HPDE6-E6E7 (cell line): Measurements from ENCODE around the gene MARVELD3.
"Not testable (repeated sequence)": the region's sequence is repeated elsewhere in the genome, so short reads cannot be mapped to it uniquely, and the experiment has no call there.

Source experiments
- DNase-seq: peaks from one replicate; pipeline ENCODE4 v3.0.0; 2011; ENCODE audit warnings: missing footprints; ENCODE audit errors: extremely low spot score

Gene MARVELD3

DNA sequence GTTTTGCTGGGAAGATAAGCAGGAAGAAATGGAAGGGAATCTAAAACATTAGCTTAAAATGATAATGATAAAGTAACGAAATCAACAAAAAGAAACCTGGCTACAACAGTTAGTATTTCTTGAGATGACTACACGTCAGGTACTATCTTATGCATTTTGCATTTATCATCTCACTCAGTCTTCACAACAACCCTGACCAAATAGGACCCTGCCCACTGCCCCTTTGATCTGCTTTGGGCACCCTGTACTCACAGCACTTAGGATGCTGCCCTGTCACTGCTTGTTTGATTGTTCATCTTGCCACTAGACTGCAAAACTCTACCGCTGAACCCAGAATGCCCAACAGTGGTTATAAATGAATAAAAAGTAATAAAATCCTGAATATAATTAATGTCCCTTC is 45.2 kb downstream of the MARVELD3 start:
- no peak for DNase-seq

- no peak for DNase-seq
Observed at GRCh38 chr16:71672125-71672524, 46.1 kb downstream of the MARVELD3 start.

- no peak for DNase-seq
Observed at GRCh38 chr16:71672803-71673581, 47.0 kb downstream of the MARVELD3 start.

DNA sequence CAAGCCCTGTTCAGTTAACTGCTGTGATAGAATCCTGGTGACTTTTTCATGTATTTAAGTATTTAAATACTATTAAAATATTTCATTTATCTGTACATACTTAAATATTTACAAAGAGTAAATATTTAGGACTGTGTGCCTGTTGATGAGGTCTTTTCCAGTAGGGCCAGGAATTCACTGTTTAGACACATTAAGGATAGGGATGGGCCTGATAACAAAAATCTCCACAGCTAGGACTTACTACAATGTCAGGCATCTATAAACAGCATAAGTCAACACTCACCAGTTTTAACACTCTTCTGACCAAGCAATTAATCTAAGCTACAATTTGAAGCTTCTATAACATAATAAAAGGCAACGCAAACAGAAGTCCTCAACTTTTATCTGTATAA is 47.6 kb downstream of the MARVELD3 start:
- DNase-seq = no peak

- DNase-seq = no peak
Observed at GRCh38 chr16:71674229-71674628, 48.2 kb downstream of the MARVELD3 start.

DNA sequence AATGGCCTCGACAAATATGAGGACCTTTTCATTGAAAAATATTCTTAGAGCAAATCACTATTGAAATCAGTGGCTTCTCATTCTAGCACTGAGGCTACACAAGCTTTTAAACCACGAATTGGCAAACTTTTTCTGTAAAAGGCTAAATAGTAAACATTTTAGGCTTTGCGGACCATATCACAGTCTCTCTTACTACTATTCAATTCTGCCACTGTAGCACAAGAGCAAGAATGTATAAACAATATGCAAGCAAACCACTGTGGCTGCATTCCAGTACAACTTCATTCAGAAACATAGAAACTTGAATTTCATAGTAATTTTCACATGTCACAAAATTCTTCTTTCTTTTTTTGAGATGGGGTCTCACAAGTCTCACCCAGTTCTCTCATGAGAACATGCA is 49.4 kb downstream of the MARVELD3 start:
- DNase-seq = no peak

- no peak for DNase-seq
Observed at GRCh38 chr16:71676236-71676635, 50.3 kb downstream of the MARVELD3 start.

GRCh38 chr16:71681360-71681759 is 55.4 kb downstream of the MARVELD3 start:
- no peak for DNase-seq

DNA sequence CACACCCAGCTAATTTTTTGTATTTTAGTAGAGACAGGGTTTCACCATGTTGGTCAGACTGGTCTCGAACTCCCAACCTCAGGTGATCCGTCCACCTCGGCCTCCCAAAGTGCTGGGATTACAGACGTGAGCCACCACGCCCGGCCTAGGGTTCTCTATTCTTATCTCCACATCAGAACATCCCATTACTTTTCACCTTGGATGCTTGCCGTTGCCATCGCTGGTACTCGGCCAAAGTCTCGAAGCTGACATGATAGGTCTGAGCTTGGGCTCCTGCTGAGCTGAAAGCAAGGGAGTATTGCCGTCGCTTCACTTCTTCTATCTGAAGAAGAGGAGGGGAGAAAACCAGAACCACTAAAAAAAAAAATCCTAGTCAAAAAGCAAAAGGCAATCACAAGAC is 58.3 kb downstream of the MARVELD3 start:
- not testable (repeated sequence) for DNase-seq
